LNCaP clone FGC (cell line): Measurements from ENCODE around the gene MYO16.
A peak's percentile ranks its signal among the peaks of the same experiment; 100 is the strongest.

Experiments
- DNase-seq: peaks from one replicate; pipeline ENCODE4 v3.0.0-alpha.2; 2011; ENCODE audit warnings: low read depth
- H3K4me3 ChIP-seq: 2 replicates; pipeline ENCODE4 v1.5.1; 2011; ENCODE audit warnings: mild to moderate bottlenecking, low read depth, low read length, control low read depth
- TF ChIP-seq, protein P1 (sequence below): IDR thresholded peaks from 2 replicates; pipeline ENCODE4 v1.5.1; 2012; ENCODE audit warnings: mild to moderate bottlenecking; ENCODE audit not compliant: control insufficient read depth, insufficient read depth; ENCODE audit errors: extremely low read depth

The MYO16 gene

DNA sequence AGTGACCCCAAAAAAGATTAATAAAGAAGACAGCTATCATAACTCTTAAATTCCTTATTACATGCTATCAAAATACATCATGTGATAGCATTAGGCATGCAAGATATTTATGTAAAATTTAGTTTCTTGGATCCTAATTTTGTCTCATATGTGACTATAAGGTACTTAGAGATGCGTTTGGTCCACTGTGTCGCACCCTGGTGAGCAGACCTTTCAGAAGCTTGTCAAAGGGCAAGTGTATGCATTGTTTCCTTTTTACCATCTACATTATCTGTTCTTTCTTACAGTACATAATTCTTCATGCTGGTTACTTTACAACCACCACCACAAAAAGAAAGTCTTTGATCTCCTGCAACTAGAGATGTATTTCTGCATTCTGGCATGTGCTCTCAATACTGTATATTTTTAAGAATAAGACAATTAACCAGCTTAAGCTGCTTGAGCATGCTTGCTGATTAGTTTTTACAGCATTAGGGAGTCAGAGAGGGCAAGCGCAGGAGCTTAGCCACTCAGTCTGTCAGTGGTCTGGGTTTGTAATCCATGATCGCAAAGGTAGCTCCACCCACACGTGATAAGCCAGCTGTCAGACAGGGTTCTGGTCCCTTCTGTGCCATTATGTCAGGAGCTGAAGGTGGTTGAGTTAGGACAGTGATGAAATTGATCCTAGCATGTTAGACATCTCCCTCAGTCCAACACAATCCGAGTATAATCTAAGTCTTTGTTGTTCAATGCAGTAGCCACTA lies 500.9 kb downstream of the MYO16 start:
- no peak for DNase-seq
- TF ChIP-seq, protein P1, sequence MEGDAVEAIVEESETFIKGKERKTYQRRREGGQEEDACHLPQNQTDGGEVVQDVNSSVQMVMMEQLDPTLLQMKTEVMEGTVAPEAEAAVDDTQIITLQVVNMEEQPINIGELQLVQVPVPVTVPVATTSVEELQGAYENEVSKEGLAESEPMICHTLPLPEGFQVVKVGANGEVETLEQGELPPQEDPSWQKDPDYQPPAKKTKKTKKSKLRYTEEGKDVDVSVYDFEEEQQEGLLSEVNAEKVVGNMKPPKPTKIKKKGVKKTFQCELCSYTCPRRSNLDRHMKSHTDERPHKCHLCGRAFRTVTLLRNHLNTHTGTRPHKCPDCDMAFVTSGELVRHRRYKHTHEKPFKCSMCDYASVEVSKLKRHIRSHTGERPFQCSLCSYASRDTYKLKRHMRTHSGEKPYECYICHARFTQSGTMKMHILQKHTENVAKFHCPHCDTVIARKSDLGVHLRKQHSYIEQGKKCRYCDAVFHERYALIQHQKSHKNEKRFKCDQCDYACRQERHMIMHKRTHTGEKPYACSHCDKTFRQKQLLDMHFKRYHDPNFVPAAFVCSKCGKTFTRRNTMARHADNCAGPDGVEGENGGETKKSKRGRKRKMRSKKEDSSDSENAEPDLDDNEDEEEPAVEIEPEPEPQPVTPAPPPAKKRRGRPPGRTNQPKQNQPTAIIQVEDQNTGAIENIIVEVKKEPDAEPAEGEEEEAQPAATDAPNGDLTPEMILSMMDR, result no peak
- no peak overlapping the region for H3K4me3 ChIP-seq

DNA sequence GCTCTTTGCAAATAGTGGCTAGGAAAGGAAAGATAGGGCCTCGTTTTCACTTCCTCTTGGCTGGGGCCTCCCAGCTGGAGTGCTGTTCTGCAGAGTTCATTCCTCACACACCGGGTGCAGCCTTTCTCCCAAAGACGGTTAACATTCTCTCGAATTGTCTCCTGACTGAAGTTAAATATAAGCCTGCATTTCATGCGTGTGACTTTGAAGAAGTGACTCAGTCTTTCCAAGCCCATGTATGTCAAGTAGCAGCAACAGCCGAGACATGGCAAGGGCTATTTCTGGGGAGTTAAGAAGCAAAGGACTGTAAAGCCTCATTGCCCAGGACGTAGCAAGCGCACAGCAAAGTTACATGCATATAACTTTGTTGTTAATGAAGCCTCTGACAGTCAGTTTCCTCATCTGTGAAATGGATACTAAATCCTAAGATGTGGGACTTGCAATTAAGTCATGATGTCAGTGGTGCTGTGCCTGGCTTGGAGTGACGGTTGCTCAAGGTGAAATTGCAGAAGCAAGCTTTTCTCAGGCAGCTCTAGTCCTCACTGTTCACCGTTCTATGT lies 502.4 kb downstream of the MYO16 start:
- TF ChIP-seq, protein P1, result no peak
- H3K4me3 ChIP-seq, result no peak overlapping the region
- no peak for DNase-seq

DNA sequence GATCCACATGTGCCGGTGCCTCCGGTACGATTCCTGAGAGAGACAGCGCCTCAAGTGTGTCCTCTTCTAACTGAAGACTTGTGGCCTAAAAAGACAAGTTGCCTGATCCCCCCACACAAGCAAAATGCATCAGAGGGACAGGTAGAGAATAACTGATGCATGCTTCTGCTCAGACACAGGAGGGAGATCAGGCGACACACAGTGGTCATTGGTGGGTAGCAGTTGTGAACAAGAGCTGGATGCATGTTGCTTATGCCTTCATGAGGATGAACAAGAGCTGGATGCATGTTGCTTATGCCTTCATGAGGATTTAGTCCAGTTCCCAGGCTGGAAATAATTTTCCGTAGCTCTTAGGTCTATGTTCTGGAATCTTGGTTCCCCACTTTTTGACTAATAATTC lies 505.6 kb downstream of the MYO16 start:
- no peak overlapping the region for H3K4me3 ChIP-seq
- DNase-seq, result no peak
- TF ChIP-seq, protein P1, result peak; percentile 54

DNA sequence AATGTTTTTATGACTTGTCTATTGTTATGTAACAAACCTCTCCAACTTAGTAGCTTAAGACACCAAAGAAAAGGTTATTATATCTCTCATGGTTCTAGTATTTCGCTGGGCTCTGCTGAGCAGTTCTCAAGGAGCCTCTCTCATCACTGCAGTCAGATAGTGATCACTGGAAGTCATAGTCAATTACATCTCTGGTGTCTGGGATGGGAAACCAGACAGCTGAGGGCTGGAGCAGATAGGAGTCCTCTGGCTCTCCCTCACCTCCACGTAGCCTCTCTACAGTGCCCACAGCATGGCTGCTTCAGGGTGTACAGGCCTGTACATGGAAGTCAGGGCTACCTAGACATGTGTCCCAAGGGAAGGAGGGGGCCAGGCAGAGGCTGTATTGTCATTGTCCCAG lies 507.5 kb downstream of the MYO16 start:
- TF ChIP-seq, protein P1, result no peak
- H3K4me3 ChIP-seq, result no peak overlapping the region
- no peak for DNase-seq

DNA sequence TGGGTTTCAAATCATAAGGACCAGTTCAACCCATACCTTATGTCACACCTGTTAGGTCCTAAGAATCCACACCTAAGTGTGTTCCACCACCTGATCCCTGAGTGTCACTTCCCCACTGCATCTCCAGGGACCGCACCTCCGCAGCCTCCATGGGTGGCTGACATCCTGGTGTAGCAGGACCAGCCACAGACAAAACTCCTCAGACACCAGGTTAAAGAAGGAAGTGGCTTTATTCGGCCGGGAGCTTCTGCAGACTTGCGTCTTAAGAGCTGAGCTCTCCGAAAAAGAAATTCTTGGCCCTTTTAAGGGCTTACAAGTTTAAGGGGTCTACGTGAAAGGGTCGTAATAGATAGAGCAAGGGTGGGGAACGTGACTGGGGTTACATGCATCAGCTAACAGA lies 509.9 kb downstream of the MYO16 start:
- no peak overlapping the region for H3K4me3 ChIP-seq
- TF ChIP-seq, protein P1, result no peak
- no peak for DNase-seq

DNA sequence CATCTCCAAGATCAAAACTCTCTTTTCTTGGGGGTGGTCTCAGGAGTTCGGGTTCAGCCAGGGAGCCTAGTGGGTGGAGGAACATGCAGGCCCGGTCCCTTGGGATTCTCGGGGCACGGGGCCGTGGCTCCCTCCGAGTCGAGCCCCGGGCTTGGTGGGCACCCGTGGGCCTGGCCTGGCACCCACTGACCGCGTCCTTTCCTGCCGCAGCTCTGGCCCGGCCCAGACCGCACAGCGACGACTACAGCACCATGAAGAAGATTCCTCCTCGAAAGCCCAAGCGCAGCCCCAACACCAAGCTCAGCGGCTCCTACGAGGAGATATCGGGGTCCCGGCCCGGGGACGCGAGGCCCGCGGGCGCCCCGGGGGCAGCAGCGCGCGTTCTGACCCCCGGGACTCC lies 510.6 kb downstream of the MYO16 start:
- no peak for DNase-seq
- TF ChIP-seq, protein P1, result no peak
- no peak overlapping the region for H3K4me3 ChIP-seq
